ENCODE measurements around the gene LRRN2. TPM values are rescaled to one million over a fixed set of nuclear protein-coding genes. Genes with fewer than 3 reads are reported as not detected.

The LRRN2 gene
- polyA plus RNA-seq, 1 donor: 5.9 TPM

GRCh38 chr1:204712708-204713430 is 27.3 kb upstream of the LRRN2 start:
- Histone ChIP-seq H3K4me3 (ENCODE audit: low read length) (no peak overlapping the region), H3K27ac (ENCODE audit: low read length) (peak overlapping the region; percentile 9), H3K4me1 (ENCODE audit: control insufficient read depth, insufficient read depth, low read length) (peaks cover 24% of the 10 kb centered on the region), H3K27me3 (ENCODE audit: control insufficient read depth, insufficient read depth, low read length) (peaks cover 12% of the 10 kb centered on the region), H3K36me3 (ENCODE audit: control insufficient read depth, insufficient read depth, low read length) (no peaks in the 10 kb centered on the region), H3K9me3 (ENCODE audit: control insufficient read depth, low read depth, low read length) (no peaks in the 10 kb centered on the region)
- WGBS (ENCODE audit: insufficient coverage, low lambda C conversion rate): 79% methylated on average over 2 of the region's 4 CpGs
- no peak for DNase-seq

DNA sequence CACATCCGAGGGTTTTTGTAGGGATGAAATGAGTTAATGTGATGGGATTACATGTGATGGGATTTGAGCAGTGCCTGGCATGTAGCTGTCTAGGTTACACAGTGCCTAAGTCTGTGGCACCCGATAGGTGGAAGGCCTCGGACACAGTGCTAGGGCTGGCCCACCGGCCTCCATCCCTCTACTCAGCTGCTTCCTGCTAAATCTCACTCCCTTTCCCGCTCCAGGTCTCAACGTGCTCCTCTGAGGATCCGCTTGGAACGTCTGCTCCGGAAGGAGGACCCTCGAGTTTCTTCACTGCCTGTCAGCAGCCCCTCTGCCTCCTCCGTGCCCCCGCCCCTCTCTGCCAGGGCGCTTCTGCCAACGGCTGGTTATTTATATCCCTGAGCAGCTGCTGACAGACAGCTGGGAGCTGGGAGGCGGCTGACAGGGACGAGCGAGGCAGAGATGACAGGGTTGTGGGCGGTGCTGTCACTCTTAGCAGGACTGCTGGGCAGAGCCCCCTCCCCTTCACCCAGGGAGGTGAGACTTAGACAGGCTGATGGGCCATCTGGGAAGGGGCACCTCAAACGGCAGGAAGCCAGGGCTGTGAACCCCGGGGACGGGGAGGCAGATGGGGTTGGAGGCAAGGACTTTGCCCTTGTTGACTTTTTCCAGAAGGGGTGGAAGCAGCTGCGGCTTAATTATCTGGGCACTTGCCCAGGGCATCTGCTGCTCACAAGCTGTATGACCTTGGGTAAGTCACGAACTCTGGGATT is 26.6 kb upstream of the LRRN2 start:
- no CpG with 5 or more reads among the region's 23 CpGs for WGBS (ENCODE audit: insufficient coverage, low lambda C conversion rate)
- peak; percentile 35 to 71 for DNase-seq
- H3K4me3 ChIP-seq (ENCODE audit: low read length): no peak overlapping the region
- peaks cover 21% of the 10 kb centered on the region for H3K4me1 ChIP-seq (ENCODE audit: control insufficient read depth, insufficient read depth, low read length)
- H3K27me3 ChIP-seq (ENCODE audit: control insufficient read depth, insufficient read depth, low read length): peaks cover 12% of the 10 kb centered on the region
- no peaks in the 10 kb centered on the region for H3K36me3 ChIP-seq (ENCODE audit: control insufficient read depth, insufficient read depth, low read length)
- H3K9me3 ChIP-seq (ENCODE audit: control insufficient read depth, low read depth, low read length): no peaks in the 10 kb centered on the region
- peak overlapping the region; percentile 43 for H3K27ac ChIP-seq (ENCODE audit: low read length)

GRCh38 chr1:204711103-204711946 is 25.8 kb upstream of the LRRN2 start:
- peaks cover 12% of the 10 kb centered on the region for H3K27me3 ChIP-seq (ENCODE audit: control insufficient read depth, insufficient read depth, low read length)
- no CpG with 5 or more reads among the region's 16 CpGs for WGBS (ENCODE audit: insufficient coverage, low lambda C conversion rate)
- DNase-seq: peak in 1 of 2 donors; percentile 34
- H3K4me3 ChIP-seq (ENCODE audit: low read length): no peak overlapping the region
- no peaks in the 10 kb centered on the region for H3K36me3 ChIP-seq (ENCODE audit: control insufficient read depth, insufficient read depth, low read length)
- H3K9me3 ChIP-seq (ENCODE audit: control insufficient read depth, low read depth, low read length): no peaks in the 10 kb centered on the region
- H3K27ac ChIP-seq (ENCODE audit: low read length): peak overlapping the region; percentile 43
- H3K4me1 ChIP-seq (ENCODE audit: control insufficient read depth, insufficient read depth, low read length): peaks cover 18% of the 10 kb centered on the region

DNA sequence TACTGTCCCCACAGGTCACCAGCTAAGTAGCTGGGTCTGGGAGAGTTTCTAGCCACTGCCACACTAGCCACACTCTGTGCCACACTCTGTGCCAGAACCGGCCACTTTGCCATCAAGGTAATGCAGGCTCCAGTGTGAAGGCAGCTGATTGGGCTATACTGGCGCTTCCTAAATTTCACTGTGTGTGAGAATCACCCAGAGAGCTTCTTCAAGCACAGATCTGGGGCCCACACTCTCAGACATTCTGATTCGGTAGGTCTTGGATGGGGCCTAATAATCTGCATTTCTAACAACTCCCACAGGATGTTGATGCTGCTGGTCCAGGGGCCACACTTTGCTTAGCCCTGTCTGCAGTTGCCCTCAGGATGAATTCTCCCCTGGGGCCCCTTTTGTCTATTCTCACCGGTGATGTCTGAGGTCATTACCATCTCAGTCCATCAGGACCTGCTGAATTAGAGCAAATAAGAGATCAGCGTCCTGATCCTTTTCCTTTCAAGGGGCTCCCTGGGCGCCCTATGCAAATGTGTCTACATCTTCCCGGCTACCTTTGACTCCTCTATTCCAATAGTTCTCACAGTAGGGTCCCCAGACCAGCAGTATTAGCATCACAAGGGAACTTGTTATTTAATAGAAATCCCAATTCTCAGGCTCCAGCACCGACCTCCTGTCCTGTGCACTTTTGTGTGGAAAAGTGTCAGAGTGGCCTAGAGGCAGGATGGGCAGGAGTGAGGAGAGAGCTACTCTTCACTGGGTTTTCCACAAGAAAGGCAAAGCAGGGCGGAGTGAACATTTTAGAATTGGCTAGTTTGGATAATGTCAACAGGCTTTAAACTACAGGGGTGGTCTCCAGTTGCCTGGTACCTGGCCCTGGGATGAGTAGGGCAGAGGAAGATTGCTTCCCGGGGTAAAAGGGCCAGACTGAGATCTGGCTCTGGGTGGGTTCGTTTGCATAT is 24.7 kb upstream of the LRRN2 start:
- Histone ChIP-seq H3K9me3 (ENCODE audit: control insufficient read depth, low read depth, low read length) (no peaks in the 10 kb centered on the region), H3K4me3 (ENCODE audit: low read length) (no peak overlapping the region), H3K27me3 (ENCODE audit: control insufficient read depth, insufficient read depth, low read length) (peaks cover 12% of the 10 kb centered on the region), H3K4me1 (ENCODE audit: control insufficient read depth, insufficient read depth, low read length) (peaks cover 18% of the 10 kb centered on the region), H3K27ac (ENCODE audit: low read length) (no peak overlapping the region), H3K36me3 (ENCODE audit: control insufficient read depth, insufficient read depth, low read length) (no peaks in the 10 kb centered on the region)
- DNase-seq: no peak
- no CpG with 5 or more reads among the region's 11 CpGs for WGBS (ENCODE audit: insufficient coverage, low lambda C conversion rate)

DNA sequence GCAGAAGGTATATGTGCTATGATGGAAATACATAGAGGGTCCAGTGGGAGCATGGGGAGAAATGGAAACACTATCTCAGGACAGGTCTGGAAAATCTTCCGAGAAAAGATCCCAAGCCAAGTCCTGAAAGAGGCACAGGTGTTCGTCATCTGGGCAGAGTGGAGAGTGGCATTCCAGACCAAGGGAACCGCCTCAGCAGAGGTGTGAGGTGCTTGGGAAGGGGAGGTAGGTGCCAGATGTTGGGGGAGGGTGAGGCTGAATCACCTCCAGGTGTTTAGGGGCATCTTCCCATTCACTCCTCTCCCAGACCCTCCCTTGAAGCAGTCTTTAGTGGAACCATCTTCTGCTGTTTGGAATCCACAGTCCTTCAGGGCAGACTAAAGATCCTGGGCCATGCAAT is 23.5 kb upstream of the LRRN2 start:
- H3K27me3 ChIP-seq (ENCODE audit: control insufficient read depth, insufficient read depth, low read length): peaks cover 12% of the 10 kb centered on the region
- no CpG with 5 or more reads among the region's 3 CpGs for WGBS (ENCODE audit: insufficient coverage, low lambda C conversion rate)
- H3K9me3 ChIP-seq (ENCODE audit: control insufficient read depth, low read depth, low read length): no peaks in the 10 kb centered on the region
- H3K4me1 ChIP-seq (ENCODE audit: control insufficient read depth, insufficient read depth, low read length): peaks cover 18% of the 10 kb centered on the region
- no peak overlapping the region for H3K27ac ChIP-seq (ENCODE audit: low read length)
- no peak for DNase-seq
- H3K36me3 ChIP-seq (ENCODE audit: control insufficient read depth, insufficient read depth, low read length): no peaks in the 10 kb centered on the region
- no peak overlapping the region for H3K4me3 ChIP-seq (ENCODE audit: low read length)

DNA sequence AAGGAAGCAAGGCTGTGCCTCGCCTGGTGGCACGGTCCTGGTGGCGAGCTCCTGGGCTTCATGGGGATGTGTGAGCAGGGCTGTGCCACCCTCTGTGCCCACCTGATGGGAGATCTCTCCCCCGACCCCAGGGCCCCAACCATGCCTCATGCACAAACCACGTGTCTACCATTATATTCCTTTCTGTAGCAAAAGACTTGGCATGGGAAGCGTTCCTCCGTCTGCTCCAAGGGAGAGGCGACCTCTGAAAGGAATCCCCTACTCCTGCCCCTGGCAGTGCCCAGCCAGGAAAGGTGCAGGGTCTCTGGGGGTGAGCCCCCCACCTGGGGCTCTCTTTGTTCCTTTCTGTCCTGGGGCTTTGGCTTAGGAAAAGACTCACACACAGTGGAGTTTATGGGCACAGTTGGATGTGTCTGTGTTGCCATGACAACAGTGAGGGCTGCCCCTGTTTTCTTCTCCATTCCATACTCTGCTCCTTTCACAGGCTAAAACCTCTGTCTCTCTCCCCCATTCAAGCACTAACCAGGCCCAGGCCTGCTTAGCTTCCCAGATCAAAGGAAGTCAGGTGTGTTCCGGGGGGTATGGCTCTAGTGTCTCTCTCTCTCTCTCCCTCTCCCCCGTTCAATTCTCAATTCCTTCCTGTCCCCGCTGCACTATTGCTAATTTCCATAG is 21.4 kb upstream of the LRRN2 start:
- H3K27ac ChIP-seq (ENCODE audit: low read length): no peak overlapping the region
- no peaks in the 10 kb centered on the region for H3K36me3 ChIP-seq (ENCODE audit: control insufficient read depth, insufficient read depth, low read length)
- peaks cover 6% of the 10 kb centered on the region for H3K27me3 ChIP-seq (ENCODE audit: control insufficient read depth, insufficient read depth, low read length)
- H3K9me3 ChIP-seq (ENCODE audit: control insufficient read depth, low read depth, low read length): no peaks in the 10 kb centered on the region
- DNase-seq: no peak
- 100% methylated on average over 1 of the region's 11 CpGs for WGBS (ENCODE audit: insufficient coverage, low lambda C conversion rate)
- H3K4me1 ChIP-seq (ENCODE audit: control insufficient read depth, insufficient read depth, low read length): peaks cover 9% of the 10 kb centered on the region
- no peak overlapping the region for H3K4me3 ChIP-seq (ENCODE audit: low read length)

- H3K9me3 ChIP-seq (ENCODE audit: control insufficient read depth, low read depth, low read length): no peaks in the 10 kb centered on the region
- WGBS (ENCODE audit: insufficient coverage, low lambda C conversion rate): 42% methylated on average over 7 of the region's 11 CpGs
Measured at GRCh38 chr1:204705888-204706837, 20.6 kb upstream of the LRRN2 start.

DNA sequence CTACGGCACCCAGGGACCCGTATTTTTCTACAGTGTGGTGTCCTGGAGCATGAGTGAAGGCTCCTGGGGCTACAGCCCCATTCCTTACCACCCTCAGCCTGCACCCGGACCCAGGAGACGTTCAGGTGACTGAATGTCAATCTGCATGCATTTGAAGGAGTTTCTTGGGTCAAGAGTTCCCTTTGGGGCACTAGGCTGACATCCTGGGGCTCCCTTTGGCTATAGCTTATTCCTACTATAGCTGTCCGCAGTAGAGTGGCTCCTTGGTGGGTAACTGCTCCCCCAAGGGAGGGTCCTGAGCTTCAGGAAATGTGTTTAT is 19.9 kb upstream of the LRRN2 start:
- no CpG with 5 or more reads among the region's 5 CpGs for WGBS (ENCODE audit: insufficient coverage, low lambda C conversion rate)
- no peak overlapping the region for H3K4me3 ChIP-seq (ENCODE audit: low read length)
- no peaks in the 10 kb centered on the region for H3K9me3 ChIP-seq (ENCODE audit: control insufficient read depth, low read depth, low read length)
- H3K4me1 ChIP-seq (ENCODE audit: control insufficient read depth, insufficient read depth, low read length): peaks cover 2% of the 10 kb centered on the region
- DNase-seq: no peak
- H3K27ac ChIP-seq (ENCODE audit: low read length): no peak overlapping the region
- no peaks in the 10 kb centered on the region for H3K36me3 ChIP-seq (ENCODE audit: control insufficient read depth, insufficient read depth, low read length)
- H3K27me3 ChIP-seq (ENCODE audit: control insufficient read depth, insufficient read depth, low read length): no peaks in the 10 kb centered on the region

More at GRCh38 chr1:204705888-204706837, 20.6 kb upstream of the LRRN2 start:
- no peak overlapping the region for H3K4me3 ChIP-seq (ENCODE audit: low read length)
- DNase-seq: no peak
- H3K36me3 ChIP-seq (ENCODE audit: control insufficient read depth, insufficient read depth, low read length): no peaks in the 10 kb centered on the region
- H3K27ac ChIP-seq (ENCODE audit: low read length): no peak overlapping the region
- H3K4me1 ChIP-seq (ENCODE audit: control insufficient read depth, insufficient read depth, low read length): peaks cover 2% of the 10 kb centered on the region
- H3K27me3 ChIP-seq (ENCODE audit: control insufficient read depth, insufficient read depth, low read length): peaks cover 2% of the 10 kb centered on the region
